BE2C (cell line): ENCODE measurements around the gene TBC1D3B.
"Not testable (repeated sequence)": the region's sequence is repeated elsewhere in the genome, so short reads cannot be mapped to it uniquely, and the experiment has no call there.

Experiments
- DNase-seq: peaks from one replicate; pipeline ENCODE4 v3.0.0-alpha.2; 2020
- H3K27me3 ChIP-seq: fragments of 250-450 bp; sonication (Bioruptor Pico); 2 replicates; pipeline ENCODE4 v1.5.1; 2020; ENCODE audit warnings: mild to moderate bottlenecking
- H3K36me3 ChIP-seq: fragments of 250-450 bp; sonication (Bioruptor Pico); 2 replicates; pipeline ENCODE4 v1.5.1; 2020; ENCODE audit warnings: mild to moderate bottlenecking
- H3K4me1 ChIP-seq: fragments of 250-450 bp; sonication (Bioruptor Pico); 2 replicates; pipeline ENCODE4 v1.5.1; 2020
- H3K4me3 ChIP-seq: 2 replicates; pipeline ENCODE4 v1.5.1; 2011; ENCODE audit warnings: low read depth, low read length
- H3K9me3 ChIP-seq: fragments of 250-450 bp; sonication (Bioruptor Pico); 2 replicates; pipeline ENCODE4 v1.5.1; 2020
- TF ChIP-seq, protein P1 (sequence below): IDR thresholded peaks from 2 replicates; pipeline ENCODE4 v1.5.1; 2012; ENCODE audit warnings: mild to moderate bottlenecking, low read depth, low read length

The TBC1D3B gene

DNA sequence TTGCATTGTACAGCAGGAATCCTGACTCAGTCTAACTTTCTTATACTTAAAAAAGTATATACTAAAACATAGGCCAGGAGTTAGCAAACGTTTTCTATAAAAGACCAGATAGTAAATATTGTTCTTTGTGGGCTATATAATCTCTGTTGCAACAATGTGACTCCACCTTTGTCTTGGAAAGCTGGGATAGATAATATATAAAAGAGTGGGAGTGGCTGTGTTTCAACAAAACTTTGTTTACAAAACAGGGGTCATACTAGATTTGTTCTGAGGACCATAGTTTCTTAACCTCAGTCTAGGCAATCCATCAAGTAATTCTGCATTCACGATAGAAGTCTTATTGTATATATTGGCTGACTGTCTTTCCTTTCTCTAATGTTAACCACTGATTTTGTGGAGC is 9.0 kb upstream of the TBC1D3B start:
- Histone ChIP-seq H3K36me3 (no peaks in the 10 kb centered on the region), H3K27me3 (peaks cover 69% of the 10 kb centered on the region), H3K9me3 (peaks cover 2% of the 10 kb centered on the region; the same call in 1 of the 2 replicates), H3K4me3 (no peak overlapping the region), H3K4me1 (no peaks in the 10 kb centered on the region)
- TF ChIP-seq, protein P1, sequence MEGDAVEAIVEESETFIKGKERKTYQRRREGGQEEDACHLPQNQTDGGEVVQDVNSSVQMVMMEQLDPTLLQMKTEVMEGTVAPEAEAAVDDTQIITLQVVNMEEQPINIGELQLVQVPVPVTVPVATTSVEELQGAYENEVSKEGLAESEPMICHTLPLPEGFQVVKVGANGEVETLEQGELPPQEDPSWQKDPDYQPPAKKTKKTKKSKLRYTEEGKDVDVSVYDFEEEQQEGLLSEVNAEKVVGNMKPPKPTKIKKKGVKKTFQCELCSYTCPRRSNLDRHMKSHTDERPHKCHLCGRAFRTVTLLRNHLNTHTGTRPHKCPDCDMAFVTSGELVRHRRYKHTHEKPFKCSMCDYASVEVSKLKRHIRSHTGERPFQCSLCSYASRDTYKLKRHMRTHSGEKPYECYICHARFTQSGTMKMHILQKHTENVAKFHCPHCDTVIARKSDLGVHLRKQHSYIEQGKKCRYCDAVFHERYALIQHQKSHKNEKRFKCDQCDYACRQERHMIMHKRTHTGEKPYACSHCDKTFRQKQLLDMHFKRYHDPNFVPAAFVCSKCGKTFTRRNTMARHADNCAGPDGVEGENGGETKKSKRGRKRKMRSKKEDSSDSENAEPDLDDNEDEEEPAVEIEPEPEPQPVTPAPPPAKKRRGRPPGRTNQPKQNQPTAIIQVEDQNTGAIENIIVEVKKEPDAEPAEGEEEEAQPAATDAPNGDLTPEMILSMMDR: no peak
- no peak for DNase-seq

DNA sequence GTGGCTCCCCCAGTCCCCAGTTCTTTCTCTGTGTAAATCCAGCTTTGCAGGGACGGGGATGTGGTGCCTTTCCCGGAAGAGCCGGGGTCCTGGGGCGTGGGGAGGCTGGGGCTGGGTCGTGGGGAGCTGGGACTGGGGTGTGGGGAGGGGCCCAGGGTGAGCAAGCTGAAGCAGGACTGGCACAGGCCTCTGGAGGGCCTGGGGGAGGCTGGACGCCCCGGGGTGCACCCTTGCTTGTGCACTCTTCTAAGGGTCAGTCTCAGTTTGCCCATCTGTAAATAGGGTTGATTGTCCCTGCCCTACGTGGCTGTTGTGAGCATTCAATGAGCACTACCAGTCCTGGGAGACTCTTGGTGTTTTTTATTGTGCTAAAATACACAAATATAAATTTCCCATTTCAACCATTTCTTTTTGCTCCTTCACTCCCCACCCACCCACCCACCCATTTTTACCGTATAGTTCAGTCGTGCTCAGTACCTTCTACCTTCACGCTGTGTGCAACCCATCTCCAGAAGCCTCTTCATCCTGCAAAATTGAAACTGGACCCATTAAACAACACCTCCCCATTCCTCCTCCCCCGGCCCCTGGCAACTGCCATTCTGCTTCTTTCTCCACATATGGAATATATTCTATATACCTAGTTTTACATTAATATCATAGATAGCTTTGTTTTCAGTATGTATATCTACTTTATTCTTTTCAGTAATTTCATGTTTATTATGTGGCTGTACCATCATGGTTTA is 7.8 kb upstream of the TBC1D3B start:
- no peak overlapping the region for H3K4me3 ChIP-seq

DNA sequence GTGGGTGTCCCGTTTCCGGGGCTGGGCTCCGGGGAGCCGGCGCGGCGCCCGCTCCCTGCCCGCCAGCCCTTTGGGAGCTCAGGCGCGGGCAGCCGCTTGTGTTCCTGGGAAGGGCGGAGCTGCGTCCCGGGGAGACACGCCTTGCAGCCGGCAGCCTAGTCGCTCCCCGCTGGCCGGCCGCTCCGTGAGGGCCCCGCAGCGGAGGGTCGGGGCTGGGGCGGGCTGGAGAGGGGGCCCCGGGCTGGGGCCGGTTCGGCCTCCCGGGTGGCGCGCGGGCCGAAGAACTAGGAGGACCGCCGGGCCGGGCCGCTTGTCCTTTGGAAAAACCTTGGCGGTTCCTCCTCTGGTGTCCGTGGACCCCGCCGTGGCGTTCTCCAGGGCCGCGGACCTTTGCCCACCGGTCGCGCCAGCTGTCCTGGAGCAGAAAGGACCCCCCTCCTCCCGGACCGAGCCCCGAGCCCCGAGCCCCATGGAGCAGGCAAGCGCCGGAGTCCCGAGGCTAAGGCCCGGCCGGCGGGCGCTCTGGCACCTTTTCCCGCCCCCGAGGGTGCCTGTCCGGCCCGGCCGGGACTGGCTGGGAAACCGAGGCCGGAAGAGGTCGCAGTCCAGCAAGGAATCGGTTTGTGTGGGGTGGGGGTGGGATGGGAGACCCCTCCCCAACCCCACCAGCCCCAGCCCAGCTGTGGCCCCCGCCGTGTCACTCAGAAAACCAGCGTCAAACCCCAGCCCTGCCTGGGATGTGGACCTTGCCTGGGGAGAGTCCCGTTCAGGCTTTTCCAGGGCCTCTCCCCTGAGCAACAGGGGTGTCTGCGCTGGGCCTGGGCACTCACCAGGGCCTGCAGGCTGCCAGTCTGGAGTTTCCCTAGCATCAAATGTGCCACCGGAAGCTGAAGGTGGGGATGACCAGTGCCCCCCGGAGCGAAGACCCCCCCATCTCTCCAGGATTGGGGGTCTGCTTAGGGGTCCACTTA is 6.8 kb upstream of the TBC1D3B start:
- DNase-seq: peak; percentile 57
- peaks cover 72% of the 10 kb centered on the region for H3K27me3 ChIP-seq
- no peak overlapping the region for H3K4me3 ChIP-seq

More for the DNA sequence above, 7.8 kb upstream of the TBC1D3B start:
- Histone ChIP-seq H3K9me3 (peaks cover 2% of the 10 kb centered on the region; the same call in 1 of the 2 replicates), H3K4me1 (no peaks in the 10 kb centered on the region), H3K27me3 (peaks cover 72% of the 10 kb centered on the region), H3K36me3 (no peaks in the 10 kb centered on the region)
- TF ChIP-seq, protein P1: no peak
- DNase-seq: no peak

DNA sequence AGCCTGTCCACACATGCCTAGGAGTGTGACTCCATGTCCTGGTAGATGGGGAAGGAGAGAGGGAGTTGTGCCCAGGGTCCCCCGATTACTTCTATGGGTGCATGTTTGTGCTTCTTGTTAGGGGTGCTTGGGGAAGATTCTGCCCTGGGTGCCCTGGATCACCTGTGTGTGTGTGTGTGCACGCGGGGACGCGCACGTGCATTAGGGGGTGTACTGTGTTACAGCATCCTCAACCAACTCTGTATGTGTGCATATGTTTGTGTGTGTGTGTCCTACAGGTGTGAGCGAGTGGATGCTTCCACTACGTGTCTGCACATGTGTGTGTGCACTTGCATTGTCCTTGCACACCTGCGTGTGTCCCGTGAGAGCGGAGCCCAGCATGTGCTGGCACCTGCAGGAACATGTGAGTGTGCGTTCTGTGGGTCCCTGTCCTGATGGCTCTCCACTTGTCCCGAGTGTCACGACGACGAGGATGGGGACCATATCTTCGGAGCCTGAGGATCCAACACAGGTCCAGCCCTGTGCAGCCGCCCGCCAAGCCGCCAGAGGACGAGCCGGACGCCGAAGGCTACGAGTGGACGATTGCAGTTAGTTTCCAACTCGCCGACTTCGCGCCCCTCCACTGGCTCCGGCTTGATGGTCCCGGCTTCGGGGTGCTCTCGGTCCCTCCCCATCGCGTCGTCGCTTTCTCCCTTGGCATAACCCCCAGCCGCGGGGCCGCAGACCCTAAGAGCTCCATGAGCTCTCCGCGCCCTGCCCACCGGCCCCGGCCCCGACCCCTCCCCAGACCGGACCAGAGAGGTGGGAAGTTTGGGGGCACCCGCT is 6.0 kb upstream of the TBC1D3B start:
- Histone ChIP-seq H3K4me1 (no peaks in the 10 kb centered on the region), H3K4me3 (no peak overlapping the region), H3K36me3 (no peaks in the 10 kb centered on the region), H3K27me3 (peaks cover 65% of the 10 kb centered on the region), H3K9me3 (peaks cover 2% of the 10 kb centered on the region; the same call in 1 of the 2 replicates)
- TF ChIP-seq, protein P1: no peak
- peak; percentile 24 for DNase-seq

More for the DNA sequence above, 6.8 kb upstream of the TBC1D3B start:
- Histone ChIP-seq H3K4me1 (no peaks in the 10 kb centered on the region), H3K36me3 (no peaks in the 10 kb centered on the region), H3K9me3 (peaks cover 2% of the 10 kb centered on the region; the same call in 1 of the 2 replicates)
- TF ChIP-seq, protein P1: no peak

DNA sequence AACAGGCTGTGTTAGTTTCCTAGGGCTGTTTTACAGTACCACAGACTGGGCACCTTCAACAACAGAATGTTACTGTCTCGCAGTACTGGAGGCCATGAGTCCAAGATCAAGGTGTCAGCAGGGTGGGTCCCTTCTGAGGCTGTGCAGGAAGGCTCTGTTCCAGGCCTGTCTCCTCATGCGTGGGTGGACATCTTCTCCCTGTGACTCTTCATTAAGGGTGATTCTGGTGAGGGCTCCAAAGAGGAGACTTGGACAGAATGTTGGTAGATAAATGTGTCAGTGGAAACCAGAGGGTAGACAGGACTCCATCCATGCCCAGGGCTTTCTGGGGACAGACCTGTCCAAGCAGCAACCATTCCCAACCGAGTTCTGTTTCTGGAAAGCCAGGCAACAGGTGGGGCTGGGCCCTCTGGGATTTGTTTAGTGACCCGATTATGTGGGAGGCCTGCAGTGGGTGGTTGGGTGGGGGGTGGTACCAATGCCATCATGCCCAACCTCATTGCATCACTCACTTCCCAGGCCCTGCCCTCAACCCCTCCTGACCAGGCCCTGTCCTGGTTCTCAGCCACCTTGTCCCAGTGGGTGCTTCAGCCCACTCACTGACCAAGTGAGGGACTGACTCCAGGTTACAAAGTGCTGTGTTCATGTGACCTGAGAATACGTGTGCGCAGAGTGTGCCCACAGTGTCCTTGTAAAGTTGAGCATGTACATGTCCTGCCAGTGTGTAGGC is 5.2 kb upstream of the TBC1D3B start:
- not testable (repeated sequence) for H3K4me3 ChIP-seq, H3K36me3 ChIP-seq, DNase-seq, H3K9me3 ChIP-seq, H3K4me1 ChIP-seq
- H3K27me3 ChIP-seq: peaks cover 57% of the 10 kb centered on the region

DNA sequence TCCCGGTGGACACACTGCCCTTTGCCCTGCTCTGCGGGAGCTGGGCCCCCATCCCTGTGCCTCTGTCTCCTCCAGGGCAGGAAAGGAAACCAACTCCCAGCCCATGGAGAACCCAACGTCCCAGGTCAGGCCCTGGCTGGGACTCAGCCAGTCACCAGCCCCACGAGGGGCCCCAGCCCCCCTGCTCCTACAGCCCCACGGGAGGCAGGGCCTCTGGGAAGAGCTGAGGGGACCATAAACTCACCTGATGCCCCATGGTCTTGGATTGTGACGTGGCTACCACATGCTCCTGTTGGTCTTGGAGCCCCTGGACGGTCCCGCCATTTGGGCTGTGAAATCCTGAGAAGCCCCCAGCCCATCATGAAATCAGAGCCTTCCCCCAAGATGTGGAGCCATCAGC is 7.6 kb downstream of the TBC1D3B start:
- H3K4me3 ChIP-seq, H3K27me3 ChIP-seq, H3K4me1 ChIP-seq, H3K36me3 ChIP-seq, DNase-seq, H3K9me3 ChIP-seq: not testable (repeated sequence)
